GM23248 (cell line): Measurements from ENCODE around the gene ARFGAP2.

ENCODE experiments used
- EZH2 ChIP-seq: fragments of 200-600 bp; sonication (generic); IDR thresholded peaks from 2 replicates; pipeline ENCODE4 v1.6.1; 2018; ENCODE audit warnings: antibody characterized with exemption, mild to moderate bottlenecking; ENCODE audit not compliant: insufficient read depth, poor library complexity, severe bottlenecking
- EZH2phosphoT487 ChIP-seq: fragments of 200-600 bp; sonication (generic); IDR thresholded peaks from 2 replicates; pipeline ENCODE4 v1.6.1; 2018; ENCODE audit warnings: antibody characterized with exemption, moderate library complexity, mild to moderate bottlenecking, low read depth; ENCODE audit not compliant: insufficient read depth

GRCh38 chr11:47143322-47143721 is 33.4 kb downstream of the ARFGAP2 start:
- no peak for TF ChIP-seq EZH2phosphoT487
- TF ChIP-seq EZH2, result no peak
